Hematopoietic multipotent progenitor cell treated with erythropoietin and hydrocortisone succinate and interleukin-3 and kit ligand, for 15 days (in vitro differentiated cells): Measurements from ENCODE around the gene KRTAP9-9.
"Not testable (repeated sequence)": the region's sequence is repeated elsewhere in the genome, so short reads cannot be mapped to it uniquely, and the experiment has no call there.

Experiments used
- DNase-seq: peaks from one replicate; pipeline ENCODE4 v3.0.0-alpha.2; 2015; ENCODE audit warnings: low spot score

Gene KRTAP9-9

GRCh38 chr17:41265078-41265477 lies 9.9 kb downstream of the KRTAP9-9 start, which contains the start of gene KRTAP9-6:
KRTAP9-6 (plus strand) TSS chr17:41265378; CDS start chr17:41265378, 0 bp downstream.
- DNase-seq, result no peak

- DNase-seq, result no peak
These were observed 12.5 kb downstream of the KRTAP9-9 start for GRCh38 chr17:41267711-41268110.

GRCh38 chr17:41271323-41271722 lies 16.1 kb downstream of the KRTAP9-9 start:
- DNase-seq, result not testable (repeated sequence)

- no peak for DNase-seq
These were observed 16.7 kb downstream of the KRTAP9-9 start for GRCh38 chr17:41271858-41272257.

- not testable (repeated sequence) for DNase-seq
These were observed 20.5 kb downstream of the KRTAP9-9 start, which contains the start of gene KRTAP9-7 for GRCh38 chr17:41275648-41276190. KRTAP9-7 (plus strand) TSS chr17:41275698; CDS start chr17:41275698, 0 bp downstream.

GRCh38 chr17:41278176-41278955 lies 23.2 kb downstream of the KRTAP9-9 start:
- DNase-seq, result no peak

- DNase-seq, result no peak
These were observed 28.9 kb downstream of the KRTAP9-9 start for GRCh38 chr17:41284043-41284442.

GRCh38 chr17:41284546-41284945 lies 29.4 kb downstream of the KRTAP9-9 start:
- DNase-seq, result no peak

- DNase-seq, result no peak
These were observed 31.9 kb downstream of the KRTAP9-9 start for GRCh38 chr17:41287050-41287449.

- DNase-seq, result no peak
These were observed 38.8 kb downstream of the KRTAP9-9 start for GRCh38 chr17:41294016-41294415.

- no peak for DNase-seq
These were observed 41.7 kb downstream of the KRTAP9-9 start for GRCh38 chr17:41296846-41297245.

- DNase-seq, result no peak
These were observed 43.4 kb downstream of the KRTAP9-9 start for GRCh38 chr17:41298458-41299135.

GRCh38 chr17:41301204-41301790 lies 46.1 kb downstream of the KRTAP9-9 start:
- no peak for DNase-seq

- no peak for DNase-seq
These were observed 47.0 kb downstream of the KRTAP9-9 start, which contains the start of gene KRTAP29-1 for GRCh38 chr17:41301916-41302901. KRTAP29-1 (minus strand) TSS chr17:41302851; CDS start chr17:41302851, 0 bp downstream.

GRCh38 chr17:41302981-41303380 lies 47.8 kb downstream of the KRTAP9-9 start:
- no peak for DNase-seq

GRCh38 chr17:41304091-41304490 lies 48.9 kb downstream of the KRTAP9-9 start:
- no peak for DNase-seq
